GM21723 (cell line): ENCODE data around the gene SPINK8.
"Not testable (repeated sequence)": the region's sequence is repeated elsewhere in the genome, so short reads cannot be mapped to it uniquely, and the experiment has no call there.

Experiments
- ATAC-seq: cut with Tn5 transposase; IDR thresholded peaks from one replicate; pipeline ENCODE4 v1.9.1; 2021; ENCODE audit warnings: mild to moderate bottlenecking, moderate library complexity; ENCODE audit not compliant: unreplicated experiment

Gene SPINK8

GRCh38 chr3:48333346-48334245 lies at the start of gene SPINK8:
SPINK8 (minus strand) TSS chr3:48333661; CDS start chr3:48328341, 5,320 bp downstream.
- ATAC-seq, result not testable (repeated sequence)

- ATAC-seq, result no peak
Measured at GRCh38 chr3:48372862-48373435, 39.5 kb upstream of the SPINK8 start.

- ATAC-seq, result no peak
Measured at GRCh38 chr3:48372377-48372770, 38.9 kb upstream of the SPINK8 start.

GRCh38 chr3:48371651-48372376 lies 38.4 kb upstream of the SPINK8 start, which contains the start of gene FBXW12:
FBXW12 (plus strand) TSS chr3:48372219; CDS start chr3:48372768, 549 bp downstream.
- no peak for ATAC-seq

- no peak for ATAC-seq
Measured at GRCh38 chr3:48370333-48370713, 36.9 kb upstream of the SPINK8 start.

- ATAC-seq, result no peak
Measured at GRCh38 chr3:48369693-48370332, 36.4 kb upstream of the SPINK8 start.

- ATAC-seq, result no peak
Measured at GRCh38 chr3:48367201-48367600, 33.7 kb upstream of the SPINK8 start.

GRCh38 chr3:48364840-48365239 lies 31.4 kb upstream of the SPINK8 start:
- no peak for ATAC-seq

- ATAC-seq, result no peak
Measured at GRCh38 chr3:48361928-48362327, 28.5 kb upstream of the SPINK8 start.

GRCh38 chr3:48356419-48356818 lies 23.0 kb upstream of the SPINK8 start:
- ATAC-seq, result no peak

GRCh38 chr3:48353987-48354386 lies 20.5 kb upstream of the SPINK8 start:
- no peak for ATAC-seq

- no peak for ATAC-seq
Measured at GRCh38 chr3:48352546-48352945, 19.1 kb upstream of the SPINK8 start.

GRCh38 chr3:48347500-48347899 lies 14.0 kb upstream of the SPINK8 start:
- ATAC-seq, result no peak

GRCh38 chr3:48345946-48346572 lies 12.6 kb upstream of the SPINK8 start:
- ATAC-seq, result no peak

- no peak for ATAC-seq
Measured at GRCh38 chr3:48344867-48345507, 11.5 kb upstream of the SPINK8 start.

GRCh38 chr3:48343432-48343831 lies 10.0 kb upstream of the SPINK8 start:
- ATAC-seq, result no peak

GRCh38 chr3:48338635-48339034 lies 5.2 kb upstream of the SPINK8 start:
- no peak for ATAC-seq

- not testable (repeated sequence) for ATAC-seq
Measured at GRCh38 chr3:48337536-48337935, 4.1 kb upstream of the SPINK8 start.

- ATAC-seq, result not testable (repeated sequence)
Measured at GRCh38 chr3:48335286-48335685, 1.8 kb upstream of the SPINK8 start.

- ATAC-seq, result no peak
Measured at GRCh38 chr3:48334605-48335004, 1.1 kb upstream of the SPINK8 start.
